Suppressor macrophage treated with lipopolysaccharide for 4 hours (primary cell): ENCODE measurements around the gene CRYBB1.

Experiments used
- DNase-seq: peaks from one replicate; pipeline ENCODE4 v3.0.0-alpha.2; 2020

Gene CRYBB1

GRCh38 chr22:26549902-26550497, 67.8 kb downstream of the CRYBB1 start:
- DNase-seq = no peak
